Neutrophil (primary cell): ENCODE results near the gene PCK1.

Source experiments
- H3K27ac ChIP-seq: fragments of 200-600 bp; sonication (generic); 2 replicates; pipeline ENCODE4 v1.5.1; 2016; ENCODE audit warnings: mild to moderate bottlenecking, moderate library complexity
- H3K27me3 ChIP-seq: fragments of 200-600 bp; sonication (generic); 2 replicates; pipeline ENCODE4 v1.6.0; 2016; ENCODE audit warnings: mild to moderate bottlenecking
- H3K36me3 ChIP-seq: fragments of 200-600 bp; sonication (generic); 2 replicates; pipeline ENCODE4 v1.5.1; 2017
- H3K4me1 ChIP-seq, 2 experiments: fragments of 200-600 bp in 1 of 2; sonication (generic) in 1 of 2; 1 replicate in 1 of 2; 2 replicates in 1 of 2; pipeline versions ENCODE4 v1.5.1 to v1.6.1; 2013 to 2016; ENCODE audit warnings: low read depth in 1 of 2, low read length in 1 of 2, mild to moderate bottlenecking in 1 of 2, moderate library complexity in 1 of 2; ENCODE audit not compliant: control insufficient read depth in 1 of 2, insufficient read depth in 1 of 2
- H3K4me3 ChIP-seq, 2 experiments: fragments of 200-600 bp in 1 of 2; sonication (generic) in 1 of 2; 1 replicate in 1 of 2; 2 replicates in 1 of 2; pipeline ENCODE4 v1.5.1; 2013 to 2016; ENCODE audit warnings: low read depth in 1 of 2, low read length in 1 of 2, mild to moderate bottlenecking in 1 of 2, moderate library complexity in 1 of 2
- H3K9me3 ChIP-seq: fragments of 200-600 bp; sonication (generic); 2 replicates; pipeline ENCODE4 v1.5.1; 2016
- CTCF ChIP-seq: fragments of 200-600 bp; sonication (generic); IDR thresholded peaks from 2 replicates; pipeline ENCODE4 v1.5.1; 2016; ENCODE audit warnings: antibody characterized with exemption

Gene PCK1

GRCh38 chr20:57522380-57523140 lies 38.4 kb upstream of the PCK1 start:
- no peak for TF ChIP-seq CTCF
- Histone ChIP-seq H3K27me3 (peaks cover 46% of the 10 kb centered on the region), H3K27ac (no peak overlapping the region)

GRCh38 chr20:57523782-57524181 lies 37.1 kb upstream of the PCK1 start:
- Histone ChIP-seq H3K27me3 (peaks cover 38% of the 10 kb centered on the region), H3K27ac (no peak overlapping the region)

More at GRCh38 chr20:57522380-57523140, 38.4 kb upstream of the PCK1 start:
- Histone ChIP-seq H3K9me3 (no peaks in the 10 kb centered on the region), H3K36me3 (no peaks in the 10 kb centered on the region), H3K4me3 (no peak overlapping the region), H3K4me1 (no peaks in the 10 kb centered on the region)

GRCh38 chr20:57524511-57525176 lies 36.3 kb upstream of the PCK1 start, which contains the start of gene CTCFL:
CTCFL (minus strand) TSS chr20:57525140; CDS start chr20:57524205, 935 bp downstream.
- Histone ChIP-seq H3K27ac (no peak within 1 kb of the TSS), H3K4me1 (no peaks in the 10 kb centered on the region), H3K9me3 (no peaks in the 10 kb centered on the region), H3K4me3 (no peak within 1 kb of the TSS), H3K27me3 (peaks cover 31% of the 10 kb centered on the region), H3K36me3 (no peaks in the 10 kb centered on the region)
- no peak for TF ChIP-seq CTCF

More at GRCh38 chr20:57523782-57524181, 37.1 kb upstream of the PCK1 start:
- H3K36me3 ChIP-seq: no peaks in the 10 kb centered on the region
- H3K9me3 ChIP-seq: no peaks in the 10 kb centered on the region
- no peak for TF ChIP-seq CTCF
- H3K4me1 ChIP-seq: no peaks in the 10 kb centered on the region
- H3K4me3 ChIP-seq: no peak overlapping the region

- peaks cover 24% of the 10 kb centered on the region for H3K27me3 ChIP-seq
- no peaks in the 10 kb centered on the region for H3K4me1 ChIP-seq
- H3K27ac ChIP-seq: no peak overlapping the region
- no peak for TF ChIP-seq CTCF
- no peak overlapping the region for H3K4me3 ChIP-seq
- H3K9me3 ChIP-seq: no peaks in the 10 kb centered on the region
- H3K36me3 ChIP-seq: no peaks in the 10 kb centered on the region
Measured at GRCh38 chr20:57525328-57526086, 35.4 kb upstream of the PCK1 start.

- H3K4me1 ChIP-seq: no peaks in the 10 kb centered on the region
- H3K9me3 ChIP-seq: no peaks in the 10 kb centered on the region
- peaks cover 18% of the 10 kb centered on the region for H3K27me3 ChIP-seq
- H3K27ac ChIP-seq: no peak overlapping the region
- no peak for TF ChIP-seq CTCF
- H3K4me3 ChIP-seq: no peak overlapping the region
- no peaks in the 10 kb centered on the region for H3K36me3 ChIP-seq
Measured at GRCh38 chr20:57526087-57526884, 34.6 kb upstream of the PCK1 start.
